Thoracic aorta (tissue), 2 donors: ENCODE results near the gene ICE1. TPM values are rescaled to one million over a fixed set of nuclear protein-coding genes. Genes with fewer than 3 reads are reported as not detected.

Source experiments
- ATAC-seq: fragments of 150-250 bp; one replicate; pipeline ENCODE4 v1.8.0; 2017; ENCODE audit warnings: low read depth; ENCODE audit not compliant: insufficient number of reproducible peaks, low FRiP score
- DNase-seq: peaks from one replicate; pipeline ENCODE4 v3.0.0-alpha.2; 2020; ENCODE audit warnings: low spot score
- H3K27ac ChIP-seq, 2 donors: fragments of 200-600 bp; sonication (generic); 1 replicate in 1 of 2; 2 replicates in 1 of 2; pipeline ENCODE4 v1.5.1; 2016; ENCODE audit warnings: mild to moderate bottlenecking in 2 of 2, moderate library complexity in 2 of 2
- H3K27me3 ChIP-seq: fragments of 200-600 bp; sonication (generic); replicated peaks from 2 replicates; pipeline ENCODE4 v1.6.0; 2016; ENCODE audit warnings: mild to moderate bottlenecking; ENCODE audit not compliant: insufficient read depth
- H3K36me3 ChIP-seq: fragments of 200-600 bp; sonication (generic); one replicate; pipeline ENCODE4 v1.5.1; 2016
- H3K4me1 ChIP-seq, 2 donors: fragments of 200-600 bp; sonication (generic); 1 replicate in 1 of 2; 2 replicates in 1 of 2; pipeline versions ENCODE4 v1.5.1 to v1.6.0; 2016; ENCODE audit warnings: low read depth in 2 of 2, mild to moderate bottlenecking in 1 of 2; ENCODE audit not compliant: control insufficient read depth in 1 of 2
- H3K4me3 ChIP-seq: fragments of 200-600 bp; sonication (generic); 2 replicates; pipeline ENCODE4 v1.5.1; 2016; ENCODE audit warnings: mild to moderate bottlenecking
- H3K9me3 ChIP-seq: fragments of 200-600 bp; sonication (generic); 2 replicates; pipeline ENCODE4 v1.5.1; 2016
- CTCF ChIP-seq: fragments of 200-600 bp; sonication (generic); IDR thresholded peaks from one replicate; pipeline ENCODE4 v1.5.1; 2019; ENCODE audit warnings: antibody characterized with exemption
- total RNA-seq, 2 donors: library from RNA; depleted of rRNA; stranded (reverse); fragments of >200 nt; gene quantifications; one replicate each; pipeline versions ENCODE4 v1.1.0 to v1.2.3, GENCODE V29; 2016

ICE1 gene
- total RNA-seq, 2 donors from 2014 or later = 25.5 to 48.1 TPM

DNA sequence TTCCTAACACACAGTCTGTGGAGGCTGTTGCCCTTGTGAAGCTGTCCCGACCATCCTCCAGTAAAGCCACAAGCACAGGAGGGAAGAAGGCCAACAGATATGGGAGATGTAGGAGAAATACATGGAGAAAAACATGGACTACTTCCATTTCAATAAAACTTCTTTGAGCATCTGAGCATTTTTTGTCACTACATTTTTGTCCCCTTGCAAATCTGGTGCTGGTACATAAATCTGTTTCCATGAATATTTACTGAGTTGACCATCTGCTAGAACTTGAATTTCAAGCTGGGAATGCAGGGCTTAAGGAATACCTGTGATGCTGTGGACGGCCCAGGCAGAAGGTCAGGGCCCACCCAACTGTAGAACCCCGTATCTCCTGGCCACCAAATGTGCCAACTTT is 43.9 kb upstream of the ICE1 start:
- H3K36me3 ChIP-seq = no peaks in the 10 kb centered on the region
- TF ChIP-seq CTCF = no peak
- no peaks in the 10 kb centered on the region for H3K27me3 ChIP-seq
- ATAC-seq (no peak), DNase-seq (no peak)
- H3K9me3 ChIP-seq = no peaks in the 10 kb centered on the region
- no peak overlapping the region for H3K27ac ChIP-seq
- peaks cover 0 to 8% of the 10 kb centered on the region in 2 donors for H3K4me1 ChIP-seq
- no peak overlapping the region for H3K4me3 ChIP-seq

DNA sequence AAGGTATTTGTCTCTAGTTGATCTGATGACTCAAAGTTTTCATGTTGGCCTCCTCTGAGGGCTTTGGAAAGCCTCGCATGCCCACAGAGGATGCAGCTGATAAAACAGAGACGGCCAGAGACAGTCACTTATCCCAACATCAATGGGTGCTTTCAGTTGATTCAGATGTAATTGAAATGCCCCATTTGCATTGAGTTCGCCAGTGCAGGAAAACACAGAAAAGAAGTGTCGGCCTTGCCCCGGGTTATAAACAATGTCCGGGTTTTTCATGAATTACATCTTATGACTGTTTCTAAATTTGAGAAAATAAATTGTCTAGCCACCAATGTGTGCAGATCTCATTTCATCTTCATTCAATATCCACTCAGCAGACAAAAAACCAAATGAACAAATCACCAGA is 42.2 kb upstream of the ICE1 start:
- Histone ChIP-seq H3K4me1 (peaks cover 0 to 8% of the 10 kb centered on the region in 2 donors), H3K27ac (no peak overlapping the region), H3K9me3 (no peaks in the 10 kb centered on the region), H3K27me3 (no peaks in the 10 kb centered on the region), H3K4me3 (no peak overlapping the region), H3K36me3 (no peaks in the 10 kb centered on the region)
- TF ChIP-seq CTCF = no peak
- DNase-seq = no peak
- no peak for ATAC-seq

- Histone ChIP-seq H3K27ac (no peak overlapping the region), H3K4me3 (no peak overlapping the region), H3K27me3 (no peaks in the 10 kb centered on the region), H3K36me3 (no peaks in the 10 kb centered on the region), H3K4me1 (peaks cover 0 to 8% of the 10 kb centered on the region in 2 donors), H3K9me3 (no peaks in the 10 kb centered on the region)
- TF ChIP-seq CTCF = no peak
- ATAC-seq (no peak), DNase-seq (no peak)
Measured at GRCh38 chr5:5381310-5381913, 41.1 kb upstream of the ICE1 start.

GRCh38 chr5:5383461-5383860 is 39.0 kb upstream of the ICE1 start:
- Histone ChIP-seq H3K4me1 (peaks cover 0 to 8% of the 10 kb centered on the region in 2 donors), H3K27ac (no peak overlapping the region), H3K9me3 (no peaks in the 10 kb centered on the region), H3K36me3 (no peaks in the 10 kb centered on the region), H3K4me3 (no peak overlapping the region), H3K27me3 (no peaks in the 10 kb centered on the region)
- ATAC-seq (no peak), DNase-seq (no peak)
- TF ChIP-seq CTCF = no peak

DNA sequence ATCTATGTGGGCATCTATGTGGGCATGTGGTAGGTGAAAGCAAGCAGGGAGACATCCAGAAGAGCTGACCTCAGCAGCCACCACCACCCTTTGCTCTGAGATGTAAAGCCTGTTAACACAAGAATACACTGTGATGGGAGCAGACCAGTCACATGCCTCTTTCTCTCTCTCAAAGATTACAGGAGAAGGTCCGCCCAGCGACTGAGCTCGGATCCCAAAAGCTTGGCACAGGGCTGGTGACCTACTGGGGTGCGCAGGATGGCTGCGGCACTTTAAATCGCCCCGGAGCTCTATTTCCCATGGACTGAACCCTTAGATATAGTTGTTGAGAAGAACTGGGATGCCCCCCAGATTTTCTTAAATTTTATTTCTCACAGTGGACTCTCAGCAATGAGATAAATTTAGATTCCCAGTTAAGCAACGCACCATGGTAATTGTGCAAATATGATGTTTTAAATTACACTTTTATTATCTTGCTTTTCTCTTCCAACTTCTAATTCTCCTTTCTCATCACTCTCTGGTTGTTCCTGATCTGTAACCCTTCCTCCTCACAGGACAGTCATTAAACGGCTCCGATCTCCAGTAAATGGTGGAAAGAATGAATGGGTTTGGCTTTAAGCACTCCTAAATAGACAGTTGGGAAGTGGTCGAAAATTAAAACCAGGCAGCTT is 37.7 kb upstream of the ICE1 start:
- no peaks in the 10 kb centered on the region for H3K9me3 ChIP-seq
- DNase-seq (no peak), ATAC-seq (no peak)
- no peak overlapping the region for H3K4me3 ChIP-seq
- no peak for TF ChIP-seq CTCF
- H3K27ac ChIP-seq = no peak overlapping the region
- no peaks in the 10 kb centered on the region for H3K36me3 ChIP-seq
- H3K4me1 ChIP-seq = peaks cover 0 to 8% of the 10 kb centered on the region in 2 donors
- no peaks in the 10 kb centered on the region for H3K27me3 ChIP-seq
